NCI-H1417 (cell line): ENCODE data around the gene DOCK10.

Experiments
- DNase-seq, 3 experiments: peaks; one replicate each; lab custom pipeline; 2025; lab: John Stamatoyannopoulos, UW

The DOCK10 gene

GRCh38 chr2:225041207-225041850 is 939 bp downstream of the DOCK10 start:
- DNase-seq = no peak

DNA sequence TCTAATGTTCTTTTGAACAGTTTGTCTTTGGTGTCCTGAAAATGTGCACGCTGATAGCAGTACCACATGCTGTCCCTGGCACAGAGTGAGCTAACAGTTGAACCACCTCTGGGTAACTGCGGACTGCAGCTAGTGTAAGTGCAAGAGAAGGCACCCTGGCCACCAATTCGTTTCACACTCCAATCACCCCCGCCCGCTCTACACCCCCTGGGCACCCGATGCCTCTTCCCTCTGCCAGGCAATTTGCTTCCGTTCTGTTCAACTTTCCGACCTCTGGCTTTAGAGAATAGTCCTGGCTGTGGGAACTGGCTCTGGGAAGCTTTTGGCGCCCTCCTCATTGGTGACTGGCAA is 1.4 kb downstream of the DOCK10 start:
- DNase-seq = no peak

- no peak for DNase-seq
Observed at GRCh38 chr2:225040142-225040541, 2.1 kb downstream of the DOCK10 start.

GRCh38 chr2:225038231-225038523 is 4.1 kb downstream of the DOCK10 start:
- DNase-seq = no peak

GRCh38 chr2:225037415-225038230 is 4.6 kb downstream of the DOCK10 start:
- DNase-seq = no peak

DNA sequence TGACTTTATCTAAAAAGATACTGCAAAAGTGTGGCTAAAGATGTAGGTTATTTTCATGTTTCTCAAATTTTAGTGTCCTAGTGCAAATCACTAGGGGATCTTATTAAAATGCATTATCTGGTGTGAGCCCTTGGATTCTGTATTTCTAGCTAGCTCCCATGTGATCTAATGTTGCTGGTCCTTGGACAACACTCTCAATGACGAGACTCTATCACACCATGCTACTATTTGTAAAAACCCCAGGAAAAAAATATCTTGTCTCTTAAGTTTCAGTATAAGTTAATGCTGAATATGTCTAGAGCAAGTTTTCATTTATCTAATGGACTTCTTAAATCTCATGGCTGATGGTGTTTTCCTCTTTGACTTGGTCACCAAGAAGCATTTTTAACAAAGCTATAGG is 5.8 kb downstream of the DOCK10 start:
- DNase-seq = no peak

DNA sequence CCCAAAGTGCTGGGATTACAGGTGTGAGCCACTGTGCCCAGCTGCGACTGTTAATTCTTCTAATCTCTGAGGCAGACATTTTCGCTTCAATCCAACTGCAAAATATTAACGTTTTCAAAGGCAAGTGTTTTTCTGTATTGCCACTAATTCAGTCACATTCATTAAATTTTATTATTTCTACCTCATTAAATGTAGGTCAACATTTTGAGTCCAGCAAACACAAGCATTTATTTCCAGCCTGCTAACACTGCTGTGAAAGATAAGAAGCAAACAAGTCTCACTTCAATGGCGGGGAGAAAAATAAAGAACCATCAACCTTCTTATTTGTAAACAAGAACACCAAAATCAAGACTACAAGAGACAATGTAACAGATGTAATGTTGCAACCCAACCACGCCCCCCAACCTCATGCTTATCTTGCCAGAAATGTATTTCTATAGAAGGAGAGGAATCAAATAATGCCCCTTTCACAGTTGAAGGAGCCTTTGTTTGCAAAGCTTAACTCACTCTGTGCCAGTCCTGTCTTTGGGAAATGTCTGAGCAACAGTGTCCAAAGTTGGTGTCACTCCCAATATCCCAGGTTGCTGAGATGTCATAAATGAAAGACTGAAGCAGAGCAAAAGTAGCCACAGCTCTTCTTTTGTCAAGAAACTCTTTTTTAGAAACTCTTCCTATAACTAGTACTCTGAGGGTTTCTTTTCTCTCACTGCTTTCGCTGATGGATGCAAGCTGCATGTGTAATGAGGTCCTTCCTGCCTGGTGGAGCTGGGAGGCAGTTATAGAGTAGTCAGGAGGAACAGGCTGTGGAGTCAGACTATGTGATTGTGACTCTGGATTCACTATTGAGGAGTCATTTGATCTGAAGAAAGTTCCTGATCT is 8.6 kb downstream of the DOCK10 start:
- DNase-seq = peak in 1 of 3 experiments; percentile 5

GRCh38 chr2:225032246-225032645 is 10.0 kb downstream of the DOCK10 start:
- no peak for DNase-seq

GRCh38 chr2:225031599-225031998 is 10.7 kb downstream of the DOCK10 start:
- no peak for DNase-seq

DNA sequence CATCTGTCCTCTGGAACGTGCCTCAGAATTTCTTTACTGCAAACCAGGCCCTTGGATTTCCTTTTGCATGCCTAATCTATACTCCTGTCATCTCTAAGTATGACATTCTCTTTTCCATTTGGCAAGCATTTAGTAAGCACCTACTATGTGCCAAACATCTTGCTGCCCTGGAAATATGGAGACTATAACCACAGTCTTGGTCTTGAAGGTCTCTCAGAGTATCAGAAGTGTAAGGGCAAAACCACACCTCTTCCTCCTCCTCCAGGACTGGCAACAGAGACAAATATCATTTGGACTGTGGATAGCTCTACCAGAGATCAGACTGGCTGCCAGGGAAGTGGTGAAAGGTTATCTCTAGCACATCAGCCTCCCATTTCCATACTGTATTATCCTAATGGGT is 11.4 kb downstream of the DOCK10 start:
- DNase-seq = no peak

- DNase-seq = no peak
Observed at GRCh38 chr2:225030203-225030602, 12.1 kb downstream of the DOCK10 start.

- DNase-seq = no peak
Observed at GRCh38 chr2:225028572-225028971, 13.7 kb downstream of the DOCK10 start.

DNA sequence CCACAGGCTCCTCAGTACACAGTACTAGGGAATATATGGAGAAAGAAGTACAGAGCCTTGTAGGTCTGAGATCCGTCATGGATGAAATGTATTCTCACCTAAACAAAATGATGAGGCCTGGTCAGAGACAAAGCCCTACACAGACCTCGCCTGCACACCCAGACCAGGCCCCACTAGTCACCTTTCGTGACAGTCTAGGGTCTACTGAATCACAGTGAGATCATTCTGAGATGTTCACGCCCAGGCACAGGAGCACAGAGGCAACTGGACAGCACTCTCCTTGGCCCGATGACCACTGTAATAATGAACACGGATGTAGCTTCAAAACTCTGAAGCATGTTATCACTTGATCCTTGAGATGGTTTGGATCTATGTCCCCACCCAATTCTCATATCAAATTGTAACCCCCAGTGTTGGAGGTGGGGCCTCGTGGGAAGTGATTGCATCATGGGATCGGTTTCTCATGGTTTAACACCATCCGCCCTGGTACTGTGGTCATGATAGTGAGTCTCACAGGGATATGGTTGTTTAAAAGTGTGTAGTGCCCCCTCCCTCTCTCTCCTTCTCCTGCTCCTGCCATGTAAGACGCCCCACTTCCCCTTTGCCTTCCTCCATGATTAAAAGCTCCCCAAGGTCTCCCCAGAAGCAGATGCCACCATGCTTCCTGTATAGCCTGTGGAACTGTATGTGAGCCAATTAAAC is 15.1 kb downstream of the DOCK10 start:
- no peak for DNase-seq

- no peak for DNase-seq
Observed at GRCh38 chr2:225025917-225026571, 16.2 kb downstream of the DOCK10 start.

- DNase-seq = no peak
Observed at GRCh38 chr2:225022188-225022587, 20.1 kb downstream of the DOCK10 start.

DNA sequence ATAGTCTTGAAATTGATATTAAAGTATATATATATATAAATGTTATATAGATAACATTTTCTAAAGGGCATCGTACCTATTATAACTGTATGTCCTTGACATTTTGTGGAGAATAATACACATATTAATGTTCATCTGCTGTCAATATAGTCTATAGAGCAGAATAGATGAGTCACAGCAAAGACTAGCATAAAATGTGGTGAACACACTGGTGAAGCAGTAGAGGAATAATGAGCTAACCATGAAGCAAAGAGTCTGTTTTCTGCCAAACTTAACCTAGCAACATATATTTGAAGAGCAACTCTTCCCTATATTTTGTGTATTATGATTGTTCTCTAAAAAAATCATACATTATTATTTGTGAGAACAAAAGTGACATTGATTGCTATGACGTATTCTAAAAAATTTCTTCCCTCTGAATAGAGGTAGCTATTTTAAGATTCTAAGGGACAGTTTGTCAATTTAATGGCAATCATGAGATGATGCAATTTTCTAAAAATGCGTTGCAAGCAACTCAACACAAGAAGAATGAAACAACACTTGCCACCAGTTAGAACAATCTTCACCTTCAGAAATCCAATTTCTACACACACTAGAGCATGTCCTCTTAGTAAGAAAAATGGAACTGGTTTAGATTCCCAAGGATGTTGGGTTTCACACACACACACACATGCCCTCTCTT is 22.0 kb downstream of the DOCK10 start:
- no peak for DNase-seq

- DNase-seq = no peak
Observed at GRCh38 chr2:225019105-225019504, 23.2 kb downstream of the DOCK10 start.

DNA sequence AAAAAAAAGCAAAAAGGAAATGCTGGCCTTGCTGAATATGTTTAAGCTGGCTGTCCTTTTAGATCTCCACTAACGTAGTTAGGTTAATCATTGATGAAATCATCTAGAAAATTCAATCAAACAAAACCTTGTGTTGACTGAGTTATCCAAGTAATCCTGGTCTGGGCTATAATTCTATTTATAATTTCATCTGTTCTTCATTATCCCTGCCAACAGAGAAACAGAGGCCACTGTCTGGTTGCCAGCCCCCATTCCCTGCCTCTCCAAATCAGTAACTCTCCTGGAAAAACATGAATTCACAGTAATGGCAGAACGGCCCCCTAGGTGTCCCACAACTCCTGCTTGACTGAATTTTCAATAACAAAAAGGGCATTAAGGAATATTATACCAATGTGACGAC is 24.6 kb downstream of the DOCK10 start:
- no peak for DNase-seq

GRCh38 chr2:225017098-225017685 is 25.1 kb downstream of the DOCK10 start:
- no peak for DNase-seq

GRCh38 chr2:225013425-225014365 is 28.6 kb downstream of the DOCK10 start:
- peak in 2 of 3 experiments; percentile 7 to 23 for DNase-seq
